ENCODE data around the gene EIF4G3.

DNA sequence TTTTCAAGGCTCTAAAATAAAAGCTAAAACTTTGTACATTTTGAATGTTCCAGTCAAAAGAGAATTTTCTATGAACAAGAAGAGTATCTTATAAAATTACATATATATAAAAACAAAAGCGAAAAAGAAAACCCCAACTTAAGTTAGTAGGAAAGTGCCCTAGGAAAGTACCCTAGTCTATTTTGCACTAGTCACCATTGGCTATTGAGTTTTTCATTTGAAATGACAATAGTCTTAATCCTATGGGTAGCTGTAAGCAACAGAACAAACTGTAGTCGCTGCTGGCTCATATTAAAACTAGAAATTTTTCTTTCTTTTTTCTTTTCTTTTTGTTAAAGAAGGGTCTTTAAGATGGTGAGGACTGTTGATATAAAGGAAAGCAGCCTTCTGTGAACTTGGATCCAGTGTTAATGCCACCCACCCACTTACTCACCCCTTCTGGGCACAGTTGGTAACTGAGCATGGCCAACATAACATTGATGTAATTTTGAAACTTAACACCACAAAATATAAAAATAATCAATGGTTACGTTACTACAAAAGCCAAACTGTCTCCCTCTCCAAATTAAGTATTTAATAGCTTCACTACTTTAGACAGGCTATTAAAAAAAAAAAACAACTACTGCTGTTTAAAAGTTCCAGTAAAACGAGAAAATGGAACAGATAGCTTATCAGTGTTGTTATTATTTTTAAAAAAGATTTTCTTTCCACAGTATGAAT lies 177.0 kb downstream of the EIF4G3 start:
- TF ChIP-seq, protein P1, sequence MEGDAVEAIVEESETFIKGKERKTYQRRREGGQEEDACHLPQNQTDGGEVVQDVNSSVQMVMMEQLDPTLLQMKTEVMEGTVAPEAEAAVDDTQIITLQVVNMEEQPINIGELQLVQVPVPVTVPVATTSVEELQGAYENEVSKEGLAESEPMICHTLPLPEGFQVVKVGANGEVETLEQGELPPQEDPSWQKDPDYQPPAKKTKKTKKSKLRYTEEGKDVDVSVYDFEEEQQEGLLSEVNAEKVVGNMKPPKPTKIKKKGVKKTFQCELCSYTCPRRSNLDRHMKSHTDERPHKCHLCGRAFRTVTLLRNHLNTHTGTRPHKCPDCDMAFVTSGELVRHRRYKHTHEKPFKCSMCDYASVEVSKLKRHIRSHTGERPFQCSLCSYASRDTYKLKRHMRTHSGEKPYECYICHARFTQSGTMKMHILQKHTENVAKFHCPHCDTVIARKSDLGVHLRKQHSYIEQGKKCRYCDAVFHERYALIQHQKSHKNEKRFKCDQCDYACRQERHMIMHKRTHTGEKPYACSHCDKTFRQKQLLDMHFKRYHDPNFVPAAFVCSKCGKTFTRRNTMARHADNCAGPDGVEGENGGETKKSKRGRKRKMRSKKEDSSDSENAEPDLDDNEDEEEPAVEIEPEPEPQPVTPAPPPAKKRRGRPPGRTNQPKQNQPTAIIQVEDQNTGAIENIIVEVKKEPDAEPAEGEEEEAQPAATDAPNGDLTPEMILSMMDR (IDR thresholded peaks at IDR 0.05), result no peak
- TF ChIP-seq EP300 (IDR thresholded peaks at IDR 0.05) (no peak), POLR2A (IDR thresholded peaks at IDR 0.05) (no peak)

Measured in gastroesophageal sphincter (tissue), 3 donors.